ENCODE results near the gene CALHM3. TPM values are rescaled to one million over a fixed set of nuclear protein-coding genes. Genes with fewer than 3 reads are reported as not detected.

Gene CALHM3
- total and polyA plus RNA-seq, 2 of the 13 experiments (the other 11 are each of a cell fraction or from before 2014, with no cell fraction given) = not detected

- FAIRE-seq (no peak), DNase-seq (ENCODE audit: low spot score) (no peak), ATAC-seq (no peak)
- intact Hi-C loops (cut with micrococcal nuclease; ENCODE audit: unreplicated experiment) = no loop called here
- H3K4me3 ChIP-seq (replicated peaks in 1 of 3; ENCODE audit: insufficient read depth in 1 of 3, low read depth in 2 of 3, low read length in 3 of 3) = no peak overlapping the region
- no peaks in the 10 kb centered on the region for H3K9me3 ChIP-seq (ENCODE audit: low read length)
- no peak overlapping the region for H3K27ac ChIP-seq (ENCODE audit: extremely low read length, insufficient read depth, low read length)
- in situ Hi-C loops (cut with HindIII; ENCODE audit: extremely low pct_ligation_motif_present, low pct_unique_long_range_greater_than_20kb) = no loop called here
- WGBS (ENCODE audit: low lambda C conversion rate) = 57% methylated on average over 4 of the region's 4 CpGs
- CTCF ChIA-PET (ENCODE audit: low intra/inter-chr PET ratio, low total read pairs) = no interaction called here
- no peak overlapping the region for H2AFZ ChIP-seq (ENCODE audit: low read length)
- H3K79me2 ChIP-seq (ENCODE audit: insufficient read depth, low read length) = no peaks in the 10 kb centered on the region
- peaks cover 1 to 22% of the 10 kb centered on the region in 2 experiments; a peak in 3 of 5 replicates for H3K27me3 ChIP-seq (ENCODE audit: control insufficient read depth in 1 of 2, insufficient read depth in 2 of 2, low read length in 2 of 2)
- BruUV-seq (replicated peaks) = no TSS peak
- POLR2A ChIA-PET = no interaction called here
- H3K4me1 ChIP-seq (ENCODE audit: insufficient read depth, low read length) = no peaks in the 10 kb centered on the region
- H3K9ac ChIP-seq (ENCODE audit: insufficient read depth, low read depth, low read length) = no peak overlapping the region
- H3K4me2 ChIP-seq (ENCODE audit: low read depth, low read length) = no peak overlapping the region
- no peaks in the 10 kb centered on the region for H4K20me1 ChIP-seq (ENCODE audit: insufficient read depth, low read length)
- no peaks in the 10 kb centered on the region for H3K36me3 ChIP-seq (replicated peaks in 1 of 2; ENCODE audit: control insufficient read depth in 1 of 2, insufficient read depth in 2 of 2, low read length in 2 of 2)
- TF ChIP-seq TBP (CRISPR knock-in tag; IDR thresholded peaks at IDR 0.05) (no peak), ZNF484 (CRISPR knock-in tag; IDR thresholded peaks at IDR 0.05; ENCODE audit: borderline replicate concordance, low read depth) (no peak), PHF5A (CRISPR knock-in tag; IDR thresholded peaks at IDR 0.05; ENCODE audit: low read depth, unreplicated experiment) (no peak), SP1 (IDR thresholded peaks at IDR 0.05) (no peak), SP1 (CRISPR knock-in tag; IDR thresholded peaks at IDR 0.05) (no peak), ZNF770 (CRISPR knock-in tag; IDR thresholded peaks at IDR 0.05) (no peak), ZMAT5 (CRISPR knock-in tag; IDR thresholded peaks at IDR 0.05; ENCODE audit: borderline replicate concordance, low read depth) (no peak), ZNF709 (CRISPR knock-in tag; IDR thresholded peaks at IDR 0.05) (no peak), SETDB1 (CRISPR knock-in tag; IDR thresholded peaks at IDR 0.05; ENCODE audit: borderline replicate concordance) (no peak), E2F5 (CRISPR knock-in tag; conservative IDR thresholded peaks at IDR 0.05) (no peak), ZNF282 (IDR thresholded peaks at IDR 0.05; ENCODE audit: partially characterized antibody) (no peak), ZNF138 (CRISPR knock-in tag; IDR thresholded peaks at IDR 0.05; ENCODE audit: low read depth) (no peak), PRDM4 (CRISPR knock-in tag; IDR thresholded peaks at IDR 0.05; ENCODE audit: borderline replicate concordance) (no peak), CCAR2 (optimal IDR thresholded peaks at IDR 0.05; ENCODE audit: low read depth, low read length) (no peak), ZNF766 (CRISPR knock-in tag; IDR thresholded peaks at IDR 0.05; ENCODE audit: borderline replicate concordance) (no peak), FOSL2 (CRISPR knock-in tag; IDR thresholded peaks at IDR 0.05) (no peak)
Observed at GRCh38 chr10:103463499-103463898, 15.5 kb downstream of the CALHM3 start.
